SK-N-MC (cell line): ENCODE measurements around the gene CFAP299.
"Not testable (repeated sequence)": the region's sequence is repeated elsewhere in the genome, so short reads cannot be mapped to it uniquely, and the experiment has no call there.

ENCODE experiments used
- EZH2 ChIP-seq: fragments of 200-600 bp; sonication (generic); IDR thresholded peaks from one replicate; pipeline ENCODE4 v1.6.1; 2017; ENCODE audit warnings: antibody characterized with exemption
- FOXP2 ChIP-seq: optimal IDR thresholded peaks from 2 replicates; pipeline ENCODE3; 2011; ENCODE audit warnings: mild to moderate bottlenecking, moderate library complexity; ENCODE audit not compliant: insufficient read depth; ENCODE audit errors: extremely low read length, control extremely low read depth
- POLR2AphosphoS5 ChIP-seq: IDR thresholded peaks from 2 replicates; pipeline ENCODE4 v1.6.1; 2012; ENCODE audit warnings: mild to moderate bottlenecking, low read depth, low read length, borderline replicate concordance

DNA sequence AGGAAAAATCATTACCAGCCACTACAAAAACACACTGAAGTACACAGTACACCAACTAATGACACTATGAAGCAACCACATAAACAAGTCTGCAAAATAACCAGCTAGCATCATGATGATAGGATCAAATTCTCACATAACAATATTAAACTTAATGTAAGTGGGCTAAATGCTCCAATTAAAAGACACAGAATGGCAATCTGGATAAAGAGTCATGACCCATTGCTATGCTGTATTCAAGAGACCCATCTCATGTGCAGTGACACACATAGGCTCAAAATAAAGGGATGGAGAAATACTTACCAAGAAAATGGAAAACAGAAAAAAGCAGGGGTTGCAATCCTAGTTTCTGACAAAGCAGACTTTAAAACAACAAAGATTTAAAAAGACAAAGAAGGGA, 7.2 kb downstream of the CFAP299 start:
- not testable (repeated sequence) for TF ChIP-seq EZH2, POLR2AphosphoS5, FOXP2
